ENCODE results near the gene STIMATE.

Gene STIMATE

DNA sequence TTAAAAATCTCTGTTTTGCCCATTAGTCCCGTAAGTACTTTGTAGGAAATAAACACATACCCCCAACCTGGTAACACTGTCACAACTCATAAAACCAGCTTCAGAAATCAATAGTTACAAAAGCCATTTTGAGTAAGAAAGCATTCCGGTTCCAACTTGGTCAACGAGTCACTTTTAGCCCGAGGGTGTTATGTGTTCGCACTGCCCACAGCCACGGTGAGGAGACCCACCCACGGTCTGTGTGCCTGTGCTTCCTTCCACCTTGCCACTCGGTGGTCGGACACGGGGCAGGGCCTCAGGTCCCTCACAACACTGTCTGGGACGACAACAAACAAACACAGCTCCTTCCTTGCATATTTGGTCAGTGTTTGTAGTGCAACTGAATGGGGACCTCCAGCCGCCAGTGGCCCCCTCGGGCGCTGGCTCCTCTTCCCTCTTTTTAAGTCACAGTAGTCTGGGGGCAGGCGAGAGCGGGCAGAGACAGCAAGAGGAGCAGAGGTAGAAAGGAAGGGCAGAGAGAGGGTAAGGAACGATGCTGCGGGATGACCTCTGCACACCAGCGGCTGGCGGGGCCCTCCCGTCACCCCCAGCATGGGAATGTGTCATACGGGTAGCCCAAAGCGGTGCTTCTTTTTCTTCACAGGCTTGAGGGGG, 57.3 kb downstream of the STIMATE start:
- DNase-seq: no peak

DNA sequence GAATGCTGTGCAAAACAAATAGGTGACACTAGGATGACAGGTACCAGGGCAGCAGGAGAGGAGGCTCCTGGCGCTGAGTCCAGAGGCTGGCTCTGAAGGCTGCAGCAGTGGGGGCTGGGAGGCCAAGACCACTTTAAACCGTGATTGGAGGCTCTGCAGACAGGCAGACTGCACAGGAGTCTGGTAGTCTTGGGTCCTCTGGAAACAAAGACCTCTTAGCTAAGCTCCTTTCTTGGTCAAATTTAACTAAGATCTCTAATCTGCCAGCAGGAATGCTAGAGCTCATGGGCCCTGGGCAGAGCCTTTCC, 58.1 kb downstream of the STIMATE start:
- DNase-seq: no peak

DNA sequence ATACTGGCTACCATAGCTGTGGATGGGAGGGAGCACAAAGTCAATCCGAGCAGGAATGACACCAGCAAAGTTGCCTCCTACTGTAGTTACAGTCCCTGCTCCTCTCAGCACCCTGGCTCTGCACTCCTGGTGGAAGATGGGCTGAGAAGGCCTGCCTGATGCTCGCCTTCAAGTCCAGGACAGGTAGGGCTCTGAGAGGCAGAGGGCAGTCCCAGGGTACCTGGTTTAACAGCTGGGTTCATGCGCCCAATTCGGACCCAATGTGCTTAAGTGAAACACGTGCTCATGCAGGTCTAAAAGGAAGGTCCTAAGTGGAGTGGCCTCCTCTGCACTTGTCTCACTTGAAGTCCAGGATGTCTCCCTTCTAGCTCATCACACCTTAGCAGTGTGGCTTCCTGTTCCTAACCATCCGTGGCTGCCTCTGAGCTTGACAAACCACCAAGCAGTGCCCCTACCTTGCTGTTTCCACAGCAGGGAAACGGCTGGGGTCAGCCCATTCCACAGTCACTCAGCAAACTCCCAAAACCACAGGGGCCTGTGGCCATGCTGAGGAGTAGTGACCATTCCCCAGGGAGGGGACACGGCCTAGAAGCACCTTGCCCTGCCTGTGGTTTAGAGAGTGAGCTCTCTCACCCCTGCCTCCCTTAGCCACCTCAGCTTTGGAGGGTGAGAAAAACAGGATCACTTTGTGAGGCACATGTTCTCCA, 58.6 kb downstream of the STIMATE start:
- DNase-seq: no peak

DNA sequence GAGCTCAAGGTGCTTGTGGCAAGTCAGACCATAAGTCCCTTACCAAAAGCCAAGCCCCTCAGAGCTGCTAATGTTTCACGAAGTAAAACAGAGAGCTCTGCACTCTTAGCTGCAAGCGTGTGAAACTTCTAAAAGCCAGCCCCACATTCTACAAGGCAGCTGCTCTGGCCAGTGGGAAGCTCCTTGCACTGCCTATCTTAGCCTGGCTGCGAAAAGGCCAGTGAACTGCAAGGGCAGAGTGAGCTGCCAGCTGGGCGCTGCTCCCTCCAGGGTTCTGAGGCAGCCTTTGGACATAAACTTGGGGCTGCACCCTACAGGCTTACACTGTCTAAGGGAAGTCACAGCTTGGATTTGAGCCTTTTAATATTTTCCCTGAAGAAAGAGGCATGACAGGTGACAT, 60.4 kb downstream of the STIMATE start:
- no peak for DNase-seq

DNA sequence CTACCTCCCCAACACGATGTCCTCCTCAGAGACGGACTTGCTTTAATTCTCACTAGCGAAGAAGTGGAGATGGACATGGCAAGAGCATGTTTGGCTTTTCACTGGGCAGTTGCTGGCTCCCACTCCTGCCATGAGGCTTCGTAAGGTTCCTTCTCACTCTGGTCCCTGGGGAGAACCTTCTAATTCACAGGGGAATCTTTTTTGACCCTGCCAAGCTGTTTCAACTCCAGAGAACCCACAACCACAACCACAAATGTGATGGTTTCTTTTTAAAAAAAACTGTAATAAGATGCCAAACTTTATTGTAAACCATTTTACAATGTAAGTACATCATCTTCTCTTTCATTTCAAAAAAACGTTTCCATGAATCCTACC, 60.9 kb downstream of the STIMATE start:
- DNase-seq: no peak

DNA sequence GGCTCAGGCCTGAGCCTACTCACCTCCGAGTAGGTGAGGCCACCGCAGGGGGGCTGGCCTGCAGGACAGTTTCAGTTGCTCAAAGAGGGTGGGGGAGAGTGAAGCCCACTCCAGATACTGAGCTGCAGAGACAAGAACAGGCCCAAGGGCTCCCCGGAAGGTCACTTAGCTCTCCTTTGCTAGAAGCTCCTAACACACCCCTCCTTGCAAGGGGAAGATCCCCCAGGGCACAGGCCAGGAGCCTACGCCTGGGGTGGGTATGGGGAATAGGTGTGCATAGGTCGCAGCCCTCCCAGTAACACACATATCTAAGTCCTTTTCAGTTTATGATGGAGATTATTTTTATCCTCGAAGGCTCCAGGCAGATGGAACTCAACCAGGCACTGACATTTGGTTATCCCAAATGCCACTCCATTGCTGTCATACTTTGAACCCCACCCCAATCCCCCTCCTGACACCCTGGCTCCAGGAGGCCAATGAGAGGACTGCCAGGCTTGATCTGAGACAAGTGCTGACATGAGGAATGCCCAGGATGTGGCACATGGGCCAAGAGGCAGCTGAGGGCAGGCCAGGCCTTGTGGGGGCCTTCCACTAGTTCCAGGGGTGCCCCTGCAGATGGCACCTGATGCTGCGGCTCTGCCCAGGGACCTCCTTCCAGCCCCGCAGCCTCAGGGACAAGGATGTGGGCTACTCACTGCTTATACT, 61.4 kb downstream of the STIMATE start:
- no peak for DNase-seq

DNA sequence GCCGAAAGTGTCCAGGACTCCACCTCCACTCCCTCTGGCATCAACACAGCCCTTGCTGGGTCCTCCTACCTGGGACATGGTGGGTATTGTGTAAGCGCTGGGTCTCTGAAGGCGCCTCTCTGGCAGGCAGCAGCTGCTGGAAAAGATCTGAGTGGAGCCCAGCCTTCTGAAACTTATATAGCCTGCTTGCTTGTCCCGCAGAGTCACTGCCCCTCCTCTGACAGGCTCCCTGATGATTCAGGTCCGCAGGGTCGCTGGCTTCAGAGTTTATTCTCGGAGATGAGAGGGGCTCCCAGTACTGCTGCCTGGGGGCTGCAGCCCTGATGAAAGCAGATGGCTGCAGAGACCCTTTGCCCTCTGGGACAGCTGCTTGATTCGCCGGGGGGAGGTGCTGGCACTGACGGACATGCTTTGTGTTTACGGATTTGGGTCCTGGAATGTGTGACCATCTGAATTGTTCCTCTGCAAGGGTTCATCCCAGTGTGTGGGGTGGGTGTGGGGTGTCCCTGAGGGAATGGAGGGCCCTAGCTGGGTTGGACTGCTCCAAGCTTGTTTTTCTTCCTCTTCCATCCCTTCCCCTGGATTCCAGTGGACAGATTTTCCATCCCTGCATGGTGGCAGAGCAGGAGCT, 62.4 kb downstream of the STIMATE start, which contains the start of gene MUSTN1:
TSS of gene MUSTN1 (minus strand) at position 149 of the 631 bp plus-strand sequence. CDS start at position 78, 71 bp downstream.
- no peak for DNase-seq

DNA sequence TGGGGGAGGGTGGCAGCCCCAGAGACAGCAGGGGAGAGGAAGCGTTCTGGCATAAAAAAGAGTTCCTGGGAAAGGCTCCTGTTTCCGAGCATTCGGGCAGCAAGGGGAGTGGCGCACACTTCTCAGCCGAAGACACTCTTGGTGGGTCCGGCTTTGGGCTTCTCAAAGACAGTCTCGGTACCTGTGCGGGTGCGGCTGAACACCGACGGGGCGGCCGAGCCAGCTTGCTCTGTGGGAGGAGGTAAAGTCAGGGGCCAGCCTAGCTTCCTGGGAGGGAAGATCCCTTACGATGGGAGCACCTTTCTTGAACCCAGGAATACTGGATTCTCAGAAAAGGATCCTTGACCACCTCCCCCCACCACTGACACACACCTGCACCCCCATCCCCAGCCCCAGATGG, 64.1 kb downstream of the STIMATE start:
- no peak for DNase-seq

DNA sequence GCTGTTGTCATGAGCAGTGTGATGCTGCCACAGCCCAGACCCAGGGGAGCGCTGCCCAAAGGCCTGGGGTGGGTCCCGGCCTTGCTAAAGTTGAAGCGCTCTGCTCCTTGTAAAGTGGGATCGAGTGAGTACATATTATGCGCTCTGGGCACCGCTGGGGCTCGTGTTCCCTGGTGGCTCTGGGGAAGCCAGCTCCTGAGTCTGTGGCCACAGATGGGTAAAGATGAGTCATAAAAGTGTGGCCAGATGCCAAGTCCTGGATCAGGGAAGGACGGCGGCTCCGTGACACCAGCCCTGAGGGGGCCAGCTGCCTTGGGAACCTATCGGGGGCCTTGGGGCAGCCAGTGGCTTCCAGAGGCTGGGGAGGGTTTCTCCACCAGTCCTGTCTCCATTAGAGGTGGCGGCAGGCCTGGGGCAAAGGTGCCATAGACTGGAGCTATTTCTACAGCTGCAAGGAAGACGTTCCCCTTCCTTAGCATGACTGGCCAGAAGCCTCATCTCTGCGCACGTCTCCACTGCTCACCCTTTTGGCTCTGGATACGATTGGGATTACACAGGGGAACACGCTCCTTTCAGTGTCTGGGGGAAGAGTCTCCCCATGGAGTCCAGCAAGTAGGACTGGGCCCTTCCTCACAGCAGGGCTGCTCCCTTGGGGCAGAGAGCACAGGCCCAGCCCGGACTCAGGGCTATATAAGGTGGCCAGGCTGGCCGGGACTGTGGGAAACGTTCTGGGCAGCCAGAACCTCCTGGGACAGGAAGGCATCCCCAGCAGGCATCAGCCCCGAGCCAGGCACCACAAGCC, 65.6 kb downstream of the STIMATE start:
- no peak for DNase-seq

DNA sequence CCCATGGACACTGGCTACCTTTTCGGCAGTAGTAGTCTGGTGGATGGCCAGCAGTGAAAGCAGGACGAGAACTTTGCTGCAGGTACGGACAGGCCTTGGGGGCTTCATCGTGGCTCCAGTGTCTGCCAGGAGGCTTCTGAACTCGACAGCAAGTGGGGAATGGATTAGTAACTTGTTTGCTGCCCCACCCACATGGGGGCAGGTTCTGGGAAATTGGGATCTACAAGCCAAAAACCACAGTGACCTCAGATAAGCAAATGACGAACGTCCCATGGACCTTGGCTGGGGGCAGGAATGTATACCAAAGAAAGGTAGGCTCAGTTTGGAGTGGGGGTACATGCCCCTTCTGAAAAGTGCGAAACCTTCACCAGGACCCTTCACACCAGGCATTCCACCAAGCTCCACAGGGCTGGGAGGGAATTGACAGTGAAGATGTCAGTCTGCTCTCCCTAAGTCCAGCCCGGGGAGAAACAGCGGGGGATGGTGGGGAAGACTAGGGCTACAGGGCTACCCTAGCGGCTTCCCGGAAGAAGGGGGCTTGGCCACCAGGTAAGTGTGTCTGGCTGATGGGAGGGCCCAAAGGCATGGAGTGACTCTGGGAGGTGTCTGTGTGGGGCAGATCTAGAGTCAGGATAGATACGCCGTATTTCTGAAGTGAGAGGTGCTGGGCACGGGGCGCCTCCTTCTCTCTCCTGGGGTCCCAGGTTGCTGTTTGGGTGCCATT, 66.7 kb downstream of the STIMATE start, which contains the start of gene ITIH4:
TSS of gene ITIH4 (minus strand) at position 138 of the 724 bp plus-strand sequence. CDS start at position 108, 30 bp downstream.
- no peak for DNase-seq

DNA sequence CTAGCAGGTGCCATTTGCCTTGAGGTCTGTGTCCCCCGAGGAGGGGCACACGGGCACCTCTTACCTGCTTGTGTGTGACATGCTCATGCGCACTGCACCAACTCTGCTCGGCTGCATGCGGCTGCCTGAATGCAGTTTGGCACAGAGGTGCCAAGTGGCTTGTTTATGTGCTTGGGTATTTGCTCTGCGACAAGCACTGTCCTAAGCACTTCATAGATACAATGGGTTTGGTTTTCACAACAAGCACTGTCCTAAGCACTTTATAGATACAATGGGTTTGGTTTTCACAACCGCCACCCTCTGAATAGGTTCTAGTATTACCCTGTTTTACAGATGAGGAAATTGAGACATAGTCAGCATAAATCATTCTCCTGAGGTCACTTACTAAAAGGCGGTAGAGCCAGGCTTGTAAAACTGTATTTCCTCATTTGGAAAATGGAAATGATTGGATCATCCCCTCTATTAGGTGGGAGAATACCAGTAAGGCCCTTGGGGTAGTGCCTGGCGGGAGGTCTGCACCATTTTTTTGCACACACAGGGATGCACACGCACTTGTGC, 67.4 kb downstream of the STIMATE start:
- DNase-seq: no peak

DNA sequence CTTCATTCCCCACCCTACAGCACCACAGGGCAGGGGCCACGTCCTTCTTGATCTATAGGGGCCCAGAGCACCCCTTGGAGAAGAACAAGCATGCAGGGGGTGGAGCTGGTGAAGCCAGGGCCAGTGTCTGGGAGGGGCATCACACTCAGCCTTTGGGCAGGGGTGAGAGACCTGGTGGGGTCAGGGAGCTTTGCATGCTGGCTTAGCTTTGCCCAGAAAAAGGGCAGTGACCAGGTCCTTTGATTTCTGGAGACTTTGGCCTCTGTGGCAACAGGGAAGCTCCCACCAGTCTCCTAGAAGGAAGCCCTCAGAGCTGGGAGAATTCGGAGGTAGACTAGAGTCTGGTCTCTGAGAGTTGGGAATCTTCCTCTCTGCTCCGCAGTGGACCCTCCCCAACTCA, 67.9 kb downstream of the STIMATE start:
- DNase-seq: no peak

DNA sequence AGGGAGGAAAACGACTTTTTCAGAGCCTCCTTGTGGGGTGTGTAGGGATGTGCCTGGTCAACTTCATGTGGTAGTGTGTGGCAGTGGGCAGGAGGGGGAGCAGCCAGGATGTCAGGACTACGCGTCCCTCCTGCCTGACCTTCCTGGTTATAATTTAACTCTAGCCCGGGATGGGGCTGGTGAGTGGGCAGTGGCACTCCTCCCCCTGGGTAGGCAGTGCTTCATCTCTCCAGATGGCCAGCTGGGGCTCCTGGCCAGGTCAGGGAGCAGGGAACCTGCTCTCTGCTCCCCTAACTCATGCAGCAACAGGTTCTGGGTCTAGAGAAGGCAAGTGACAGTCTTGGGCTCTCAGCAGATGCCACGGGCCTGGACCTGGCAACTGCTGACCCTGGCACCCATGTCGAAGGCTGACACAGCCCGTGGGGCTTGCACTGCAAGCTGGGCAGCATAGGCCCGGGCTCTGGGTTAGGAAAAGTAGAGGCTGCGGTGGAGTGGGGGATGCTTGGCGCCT, 69.4 kb downstream of the STIMATE start:
- no peak for DNase-seq

DNA sequence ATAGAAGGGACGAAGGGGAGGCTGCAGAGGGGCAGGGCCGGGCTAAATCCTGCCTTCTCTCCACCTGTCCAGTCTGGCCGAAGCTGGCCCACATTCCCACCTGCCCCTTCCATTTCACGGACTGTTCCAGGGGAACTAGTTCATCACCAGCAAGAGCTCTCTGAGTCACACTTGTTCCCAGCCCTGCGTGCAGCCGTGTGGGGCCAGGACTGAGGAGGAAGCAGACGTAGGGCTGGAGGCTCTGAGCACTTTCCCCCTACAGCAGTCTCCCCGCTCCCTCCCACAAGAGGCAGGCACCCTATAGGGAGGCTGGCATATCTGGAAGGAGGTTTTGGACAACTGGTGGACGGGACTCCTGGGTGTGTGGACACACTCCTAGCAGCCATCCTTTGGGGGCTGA, 69.9 kb downstream of the STIMATE start:
- no peak for DNase-seq

DNA sequence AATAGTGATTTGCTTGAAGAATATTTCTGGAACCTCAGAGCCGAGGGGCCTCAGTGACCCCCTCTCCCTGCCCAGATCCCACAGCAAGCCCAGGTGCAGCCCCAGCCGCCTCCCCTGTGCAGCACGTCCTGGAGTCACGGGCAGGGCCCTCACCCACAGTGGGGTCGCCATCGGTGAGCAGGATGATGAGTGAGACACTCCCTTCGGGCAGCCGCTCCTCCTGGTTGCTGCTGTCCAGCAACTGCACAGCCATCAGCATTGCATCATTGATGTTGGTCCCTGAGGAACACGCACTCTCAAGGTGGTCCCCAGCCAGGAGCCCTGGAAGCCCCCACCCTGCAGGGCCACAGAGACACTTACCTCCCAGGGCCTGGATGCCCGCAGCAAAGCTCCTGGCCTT, 73.3 kb downstream of the STIMATE start:
- no peak for DNase-seq

DNA sequence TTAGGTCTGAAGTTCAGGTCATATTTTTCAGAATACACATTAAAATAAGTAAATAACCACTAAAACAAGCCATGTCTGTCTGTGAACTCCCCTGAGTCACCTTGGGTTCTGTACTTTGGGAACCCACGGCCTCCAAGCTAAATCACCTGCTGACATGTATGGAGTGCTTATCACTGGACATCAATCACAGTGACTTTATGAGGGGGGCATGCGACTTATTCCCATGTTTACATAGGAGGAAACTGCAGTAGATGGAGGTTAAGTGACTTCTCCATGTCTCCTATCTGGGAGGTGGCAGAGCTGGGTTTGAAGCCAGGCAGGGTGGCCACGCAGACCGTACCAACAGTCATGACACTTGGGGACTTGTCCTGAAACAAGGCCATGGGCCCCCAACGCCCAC, 75.0 kb downstream of the STIMATE start:
- no peak for DNase-seq

DNA sequence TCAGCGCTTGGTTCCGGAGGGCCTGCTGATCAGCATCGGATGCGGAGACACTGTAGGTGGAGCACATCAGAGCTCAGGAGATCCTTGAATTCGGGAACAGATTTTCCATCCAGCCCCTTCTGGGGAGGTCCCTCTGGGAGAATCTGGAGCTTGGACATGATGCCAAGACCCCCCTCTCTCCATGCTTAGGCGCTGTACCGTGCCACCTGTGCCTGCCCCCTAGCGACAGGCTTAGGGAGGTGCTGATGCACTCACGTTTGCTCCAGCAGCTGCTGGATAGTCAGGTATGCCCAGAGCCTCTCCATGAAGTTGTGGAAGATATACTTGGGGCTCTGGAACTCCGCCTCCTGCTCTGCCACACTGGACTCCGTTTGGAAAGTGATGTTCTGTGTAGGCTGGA, 76.6 kb downstream of the STIMATE start:
- DNase-seq: no peak

DNA sequence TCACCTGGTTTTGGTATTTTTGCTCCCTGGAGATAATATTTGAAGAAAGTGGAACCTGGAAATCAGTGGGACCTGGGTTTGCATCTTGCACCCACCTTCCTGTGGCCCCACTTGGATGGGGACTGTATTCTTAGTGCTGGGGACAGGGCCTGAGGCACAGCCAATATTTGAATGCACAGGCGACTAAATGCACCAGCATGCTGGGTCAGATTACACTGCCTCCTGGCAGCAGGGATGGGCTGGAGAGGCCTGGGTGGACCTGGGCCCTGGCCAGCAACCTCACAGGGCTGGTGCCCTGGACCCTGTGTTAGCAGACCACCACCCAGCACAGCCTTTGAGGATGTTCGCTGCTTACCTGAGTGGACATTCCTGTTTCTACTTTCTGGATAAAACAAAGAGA, 77.4 kb downstream of the STIMATE start:
- DNase-seq: no peak

DNA sequence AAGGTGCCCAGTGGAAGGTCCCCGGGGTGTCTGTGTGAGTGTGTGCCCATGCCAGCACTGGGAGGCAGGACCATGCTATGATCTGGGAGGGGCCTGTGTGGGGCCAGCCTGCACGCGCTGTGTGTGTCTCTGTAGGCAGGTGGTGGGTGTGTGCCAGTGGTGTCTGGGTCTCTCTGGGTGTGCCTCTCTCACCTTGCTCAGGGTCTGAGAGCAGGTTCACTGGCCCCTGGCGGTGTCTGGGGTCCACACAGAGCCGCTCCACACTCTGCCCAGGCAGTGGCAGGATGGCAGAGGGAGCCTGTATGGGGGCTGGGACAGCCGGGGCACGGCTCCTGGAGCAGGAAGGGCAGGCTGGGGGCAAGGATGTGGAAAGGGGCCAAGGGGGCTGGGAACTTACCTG, 79.5 kb downstream of the STIMATE start:
- DNase-seq: no peak

DNA sequence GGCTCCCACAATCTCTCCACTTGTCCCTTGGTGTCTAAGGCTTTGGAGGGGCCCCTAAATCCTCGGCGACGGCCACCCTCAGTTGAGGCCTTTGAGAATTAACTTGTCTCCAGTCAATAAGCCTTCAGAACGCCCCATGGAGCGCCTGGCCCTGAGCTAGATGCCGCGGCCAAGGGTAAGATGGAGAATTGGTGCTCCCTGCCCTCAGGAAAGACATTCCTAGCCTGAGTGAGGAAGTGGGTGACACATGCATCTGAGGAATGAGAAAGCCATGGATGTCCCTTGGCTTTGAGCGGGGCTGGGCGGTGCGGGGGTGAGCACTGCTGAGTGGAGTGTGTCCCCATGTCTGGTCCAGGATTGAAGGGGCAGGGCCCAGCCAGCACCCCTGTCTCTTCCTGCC, 80.1 kb downstream of the STIMATE start:
- DNase-seq: no peak

DNA sequence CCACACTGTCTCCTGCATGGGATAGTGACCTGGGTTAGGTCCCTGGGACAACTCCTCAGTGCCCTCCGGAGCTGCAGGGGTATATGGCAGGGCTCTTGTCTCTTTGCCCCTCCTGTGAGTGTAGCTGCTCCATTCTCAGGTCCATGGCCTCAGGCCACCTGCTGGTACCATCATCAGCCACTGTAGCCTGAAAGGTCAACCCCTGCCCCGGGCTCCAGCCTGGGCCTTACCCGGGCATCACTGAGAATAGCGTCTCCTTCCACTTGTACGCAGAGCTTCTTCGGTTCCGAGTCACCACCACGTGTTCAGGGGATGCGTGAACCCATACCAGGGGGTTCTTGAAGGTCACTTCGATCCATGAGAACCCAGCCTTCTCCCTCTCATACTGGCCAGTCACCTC, 80.7 kb downstream of the STIMATE start:
- no peak for DNase-seq

DNA sequence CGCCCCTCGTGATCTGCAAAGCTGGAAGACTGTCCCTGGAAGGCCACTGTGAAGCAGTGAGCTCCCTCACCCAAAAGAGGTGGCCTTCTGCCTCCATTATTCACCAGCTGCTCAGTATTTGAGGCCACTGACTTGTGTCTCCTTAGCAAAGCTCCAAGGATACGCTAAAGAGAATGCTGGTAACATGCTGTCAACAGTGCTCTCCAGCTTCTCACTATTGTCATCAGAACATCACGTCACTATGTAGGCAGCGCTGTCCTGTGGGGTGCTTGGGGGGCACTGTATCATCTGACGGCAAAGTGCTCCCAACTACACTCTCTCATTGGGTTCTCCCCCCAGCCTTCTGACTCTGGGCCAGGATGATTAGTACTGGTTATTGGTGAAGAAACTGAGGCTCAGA, 81.1 kb downstream of the STIMATE start:
- no peak for DNase-seq

Measured in T-helper 9 cell (primary cell).